Mesendoderm (in vitro differentiated cells): ENCODE measurements around the gene CRYGS.

ENCODE experiments used
- DNase-seq: peaks from one replicate; pipeline ENCODE4 v3.0.0; 2013
- H2AK5ac ChIP-seq: 2 replicates; pipeline ENCODE4 v1.6.1; 2013; ENCODE audit warnings: low read length, inconsistent platforms
- H2BK120ac ChIP-seq: 2 replicates; pipeline ENCODE4 v1.6.1; 2013; ENCODE audit warnings: low read depth, mild to moderate bottlenecking, low read length, moderate library complexity, mixed read lengths
- H2BK15ac ChIP-seq: replicated peaks from 2 replicates; pipeline ENCODE4 v1.6.1; 2013; ENCODE audit warnings: low read depth, mild to moderate bottlenecking, moderate library complexity
- H2BK5ac ChIP-seq: 2 replicates; pipeline ENCODE4 v1.6.1; 2013; ENCODE audit warnings: low read length, inconsistent platforms
- H3K18ac ChIP-seq: 2 replicates; pipeline ENCODE4 v1.6.1; 2013; ENCODE audit warnings: mild to moderate bottlenecking, low read length, mixed read lengths
- H3K23ac ChIP-seq: one replicate; pipeline ENCODE4 v1.6.1; 2013; ENCODE audit warnings: low read length
- H3K27ac ChIP-seq: 2 replicates; pipeline ENCODE4 v1.5.1; 2013; ENCODE audit warnings: low read depth, mild to moderate bottlenecking, inconsistent platforms, low read length, moderate library complexity
- H3K27me3 ChIP-seq: 2 replicates; pipeline ENCODE4 v1.6.1; 2013; ENCODE audit warnings: low read length, control low read depth, mild to moderate bottlenecking, inconsistent platforms; ENCODE audit not compliant: insufficient read depth, poor library complexity
- H3K36me3 ChIP-seq: 2 replicates; pipeline ENCODE4 v1.6.1; 2013; ENCODE audit warnings: low read length, inconsistent platforms; ENCODE audit not compliant: control insufficient read depth, insufficient read depth
- H3K4ac ChIP-seq: one replicate; pipeline ENCODE4 v1.6.1; 2013; ENCODE audit warnings: low read depth, mild to moderate bottlenecking, low read length, moderate library complexity
- H3K4me1 ChIP-seq: 2 replicates; pipeline ENCODE4 v1.6.1; 2013; ENCODE audit warnings: low read depth, low read length, inconsistent platforms; ENCODE audit not compliant: control insufficient read depth
- H3K4me2 ChIP-seq: 2 replicates; pipeline ENCODE4 v1.6.1; 2013; ENCODE audit warnings: low read length
- H3K4me3 ChIP-seq: 2 replicates; pipeline ENCODE4 v1.5.1; 2013; ENCODE audit warnings: mild to moderate bottlenecking, low read length
- H3K56ac ChIP-seq: one replicate; pipeline ENCODE4 v1.6.1; 2013; ENCODE audit warnings: low read length
- H3K79me1 ChIP-seq: 2 replicates; pipeline ENCODE4 v1.6.1; 2013; ENCODE audit warnings: low read length, inconsistent platforms
- H3K79me2 ChIP-seq: 2 replicates; pipeline ENCODE4 v1.6.1; 2013; ENCODE audit warnings: mild to moderate bottlenecking, low read length; ENCODE audit not compliant: control insufficient read depth, insufficient read depth
- H3K9ac ChIP-seq: 2 replicates; pipeline ENCODE4 v1.6.1; 2013; ENCODE audit warnings: low read length, inconsistent platforms
- H4K5ac ChIP-seq: one replicate; pipeline ENCODE4 v1.6.1; 2013; ENCODE audit warnings: low read length
- H4K8ac ChIP-seq: one replicate; pipeline ENCODE4 v1.6.1; 2013; ENCODE audit warnings: low read depth, mild to moderate bottlenecking, control low read depth, low read length, moderate library complexity
- WGBS: extraction: QIAGEN DNeasy Blood & Tissue Kit; methylation state at CpG from one replicate; pipeline ENCODE4 v1.1.7; 2013; ENCODE audit warnings: low lambda C conversion rate, missing lambda C conversion rate; ENCODE audit not compliant: insufficient coverage; ENCODE audit errors: extremely low coverage; 5-methylcytosine and 5-hydroxymethylcytosine counted together

CRYGS gene

DNA sequence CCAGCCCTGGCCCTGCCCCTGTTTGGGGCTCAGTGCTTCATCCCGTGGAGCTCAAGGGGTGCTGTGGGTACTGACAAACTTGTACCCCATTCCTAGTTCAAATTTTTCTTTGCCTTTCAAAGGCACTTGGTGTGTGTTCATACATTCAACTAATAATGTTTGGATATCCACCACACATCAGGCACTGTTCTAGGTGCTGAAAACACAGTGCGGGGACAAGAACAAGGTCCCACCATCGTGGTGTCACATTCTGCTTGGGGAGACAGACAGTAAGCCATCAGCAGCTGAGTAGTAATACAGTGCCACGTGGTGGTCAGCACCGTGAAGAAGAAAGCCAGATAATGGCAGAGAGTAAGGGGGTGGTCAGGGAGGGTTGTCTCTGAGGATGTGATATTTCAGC, 32.5 kb downstream of the CRYGS start:
- Histone ChIP-seq H3K4me1 (no peaks in the 10 kb centered on the region), H2AK5ac (no peak overlapping the region), H3K9ac (no peak overlapping the region), H3K4ac (no peak overlapping the region), H3K18ac (no peak overlapping the region), H3K4me3 (no peak overlapping the region), H2BK15ac (no peak overlapping the region), H3K27me3 (no peaks in the 10 kb centered on the region), H3K27ac (no peak overlapping the region), H3K36me3 (no peaks in the 10 kb centered on the region), H4K8ac (no peak overlapping the region), H3K79me2 (no peaks in the 10 kb centered on the region), H3K23ac (no peak overlapping the region), H2BK120ac (no peak overlapping the region), H3K56ac (no peak overlapping the region), H3K79me1 (no peaks in the 10 kb centered on the region), H4K5ac (no peak overlapping the region), H3K4me2 (no peak overlapping the region), H2BK5ac (no peak overlapping the region)
- no CpG with 5 or more reads among the region's 5 CpGs for WGBS
- no peak for DNase-seq

DNA sequence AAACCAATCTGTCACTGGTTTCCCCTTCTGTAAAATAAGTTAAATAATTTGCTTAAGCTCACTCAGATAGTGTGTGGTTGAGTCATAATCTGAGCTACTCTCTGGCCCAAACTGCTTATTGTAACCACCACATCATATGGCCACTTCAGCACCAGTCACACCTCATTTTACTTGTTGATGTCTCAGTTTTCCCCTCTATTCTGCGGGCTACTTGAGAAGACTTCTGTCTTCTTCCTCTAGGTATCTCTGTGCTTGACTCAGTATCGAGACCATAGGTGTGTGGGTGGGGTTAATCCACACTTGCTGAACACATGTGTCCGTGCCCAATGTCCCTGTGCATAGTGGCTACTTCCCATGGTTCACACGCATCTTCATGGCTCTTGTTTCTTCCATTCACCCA, 32.9 kb downstream of the CRYGS start:
- Histone ChIP-seq H3K18ac (no peak overlapping the region), H3K4me1 (no peaks in the 10 kb centered on the region), H2BK5ac (no peak overlapping the region), H2BK15ac (no peak overlapping the region), H3K4me3 (no peak overlapping the region), H3K79me1 (no peaks in the 10 kb centered on the region), H4K5ac (no peak overlapping the region), H3K23ac (no peak overlapping the region), H3K56ac (no peak overlapping the region), H3K4ac (no peak overlapping the region), H3K79me2 (no peaks in the 10 kb centered on the region), H3K9ac (no peak overlapping the region), H2BK120ac (no peak overlapping the region), H3K27ac (no peak overlapping the region), H4K8ac (no peak overlapping the region), H2AK5ac (no peak overlapping the region), H3K27me3 (no peaks in the 10 kb centered on the region), H3K36me3 (no peaks in the 10 kb centered on the region), H3K4me2 (no peak overlapping the region)
- DNase-seq, result no peak
- no CpG with 5 or more reads among the region's 4 CpGs for WGBS

DNA sequence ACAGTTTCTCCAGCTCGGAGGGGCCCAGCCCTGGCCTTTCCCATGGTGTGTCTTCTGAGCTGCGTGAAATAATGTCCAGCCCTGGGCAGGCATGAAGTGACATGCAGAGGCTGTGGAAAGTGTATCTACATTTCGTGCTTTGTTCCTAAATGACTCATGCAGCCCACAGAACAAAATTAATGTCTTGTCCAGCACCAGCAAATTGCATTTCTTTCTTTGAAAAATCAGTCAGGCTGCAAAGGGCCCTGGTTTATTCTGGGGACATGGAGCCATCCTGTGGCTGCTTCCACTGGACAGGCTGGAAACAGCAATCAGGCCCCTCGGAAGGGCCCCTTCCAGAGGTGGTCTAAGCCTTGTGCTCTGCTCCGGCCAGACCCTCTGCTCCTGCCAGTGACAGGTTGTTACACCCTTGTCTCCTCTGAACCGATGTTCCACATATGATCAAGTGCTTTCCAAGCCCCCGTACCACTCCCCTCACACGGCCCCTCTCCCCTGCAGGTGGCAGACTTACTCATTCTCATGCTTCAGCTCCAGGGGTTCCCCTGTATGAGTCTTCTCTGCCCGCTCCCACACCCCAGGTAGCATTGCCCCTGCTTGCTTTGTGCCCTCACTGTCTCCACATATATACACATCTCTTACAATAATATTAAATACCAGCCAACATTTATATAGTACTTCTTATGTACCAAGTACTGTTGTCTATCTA, 33.7 kb downstream of the CRYGS start:
- Histone ChIP-seq H3K23ac (no peak overlapping the region), H3K36me3 (no peaks in the 10 kb centered on the region), H4K8ac (no peak overlapping the region), H3K9ac (no peak overlapping the region), H2AK5ac (no peak overlapping the region), H3K79me2 (no peaks in the 10 kb centered on the region), H2BK5ac (no peak overlapping the region), H3K4ac (no peak overlapping the region), H2BK15ac (no peak overlapping the region), H3K27ac (no peak overlapping the region), H4K5ac (no peak overlapping the region), H3K4me2 (no peak overlapping the region), H3K56ac (no peak overlapping the region), H3K18ac (no peak overlapping the region), H3K4me1 (no peaks in the 10 kb centered on the region), H3K79me1 (no peaks in the 10 kb centered on the region), H3K4me3 (no peak overlapping the region), H2BK120ac (no peak overlapping the region), H3K27me3 (no peaks in the 10 kb centered on the region)
- DNase-seq, result no peak
- no CpG with 5 or more reads among the region's 9 CpGs for WGBS

DNA sequence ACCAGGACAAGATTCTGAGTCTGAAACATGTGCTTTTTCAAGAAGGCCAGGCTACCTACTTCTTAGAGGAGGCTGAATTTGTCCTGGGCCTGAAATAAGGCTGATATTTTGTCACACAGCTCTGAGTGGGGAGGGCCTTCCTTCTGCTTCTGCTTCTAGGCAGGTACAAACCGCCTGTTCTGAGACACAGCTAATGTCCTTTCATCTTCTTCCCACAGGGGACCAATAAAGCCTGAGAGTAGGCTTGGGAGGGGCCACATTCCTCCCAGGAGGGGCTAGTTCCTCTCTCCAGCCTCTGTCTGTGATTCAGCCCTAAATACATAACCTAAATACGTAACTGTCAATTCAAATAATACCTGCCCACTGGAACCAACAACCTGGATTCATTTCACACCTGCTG, 34.8 kb downstream of the CRYGS start:
- no peak overlapping the region for H3K4me3 ChIP-seq
- no peak overlapping the region for H2AK5ac ChIP-seq
- H4K8ac ChIP-seq, result no peak overlapping the region
- H3K79me2 ChIP-seq, result no peaks in the 10 kb centered on the region
- no peak overlapping the region for H3K9ac ChIP-seq
- no peak overlapping the region for H3K23ac ChIP-seq
- no peak overlapping the region for H3K18ac ChIP-seq
- H3K4me2 ChIP-seq, result no peak overlapping the region
- no peaks in the 10 kb centered on the region for H3K4me1 ChIP-seq
- H2BK120ac ChIP-seq, result no peak overlapping the region
- no peaks in the 10 kb centered on the region for H3K36me3 ChIP-seq
- no peak overlapping the region for H2BK15ac ChIP-seq
- no peak overlapping the region for H4K5ac ChIP-seq
- no peaks in the 10 kb centered on the region for H3K79me1 ChIP-seq
- no peak overlapping the region for H3K4ac ChIP-seq
- no peak for DNase-seq
- WGBS, result no CpG with 5 or more reads among the region's 2 CpGs
- no peak overlapping the region for H3K27ac ChIP-seq
- H3K27me3 ChIP-seq, result no peaks in the 10 kb centered on the region
- H3K56ac ChIP-seq, result no peak overlapping the region
- no peak overlapping the region for H2BK5ac ChIP-seq

DNA sequence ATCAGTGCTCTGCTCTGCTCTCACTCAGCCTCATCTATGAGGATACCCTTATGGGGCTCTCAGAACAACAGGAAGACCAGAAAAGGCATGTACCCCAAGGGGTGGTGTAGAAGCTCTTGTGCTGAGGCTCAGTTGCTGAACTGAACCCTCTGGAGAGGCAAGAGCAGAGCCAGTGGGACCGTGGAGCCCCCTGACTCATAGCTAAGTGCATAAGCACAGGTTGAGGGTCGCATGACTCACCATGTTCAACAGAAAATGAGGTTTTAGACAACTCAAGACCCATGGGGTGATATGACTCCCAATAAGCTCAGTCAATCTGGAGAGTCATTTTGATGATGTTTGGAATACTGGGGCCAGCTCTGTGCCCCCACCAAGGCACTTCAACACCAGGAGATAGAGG, 37.3 kb downstream of the CRYGS start:
- H3K4me1 ChIP-seq, result peaks cover 3% of the 10 kb centered on the region
- H3K4ac ChIP-seq, result no peak overlapping the region
- no peak overlapping the region for H4K5ac ChIP-seq
- no peaks in the 10 kb centered on the region for H3K79me2 ChIP-seq
- H3K4me2 ChIP-seq, result no peak overlapping the region
- H3K27me3 ChIP-seq, result no peaks in the 10 kb centered on the region
- H2BK120ac ChIP-seq, result no peak overlapping the region
- H3K27ac ChIP-seq, result no peak overlapping the region
- DNase-seq, result no peak
- H3K56ac ChIP-seq, result no peak overlapping the region
- no peak overlapping the region for H4K8ac ChIP-seq
- H3K36me3 ChIP-seq, result no peaks in the 10 kb centered on the region
- H3K79me1 ChIP-seq, result no peaks in the 10 kb centered on the region
- no peak overlapping the region for H3K4me3 ChIP-seq
- H2AK5ac ChIP-seq, result no peak overlapping the region
- H3K18ac ChIP-seq, result no peak overlapping the region
- no peak overlapping the region for H3K9ac ChIP-seq
- H2BK15ac ChIP-seq, result no peak overlapping the region
- no peak overlapping the region for H3K23ac ChIP-seq
- no peak overlapping the region for H2BK5ac ChIP-seq
- no CpG with 5 or more reads among the region's 2 CpGs for WGBS

DNA sequence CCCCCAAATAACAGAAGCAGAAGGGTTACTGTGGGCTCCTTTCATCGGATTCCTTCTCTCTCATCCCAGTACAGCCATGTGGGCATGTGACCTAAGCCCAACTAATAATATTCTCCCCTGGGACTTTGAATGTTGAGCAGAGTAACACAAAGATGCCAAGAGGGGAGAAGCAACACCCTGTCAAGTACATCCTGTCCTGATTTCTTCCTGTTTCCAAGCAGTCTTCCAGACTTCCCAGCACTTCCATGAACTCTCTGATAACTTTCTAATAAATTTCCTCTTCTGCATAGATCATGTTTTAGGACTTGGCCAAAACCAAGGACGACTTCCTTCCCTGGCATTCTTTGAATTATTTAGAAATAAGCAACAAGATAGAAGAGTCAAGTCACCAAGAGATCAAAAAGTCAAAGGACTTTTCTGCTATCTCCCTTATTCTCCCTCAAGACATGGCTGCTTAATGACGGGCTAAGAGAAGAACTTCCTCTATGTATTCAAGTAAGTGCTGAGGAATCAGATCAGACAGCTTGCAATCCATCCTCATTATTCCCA, 37.9 kb downstream of the CRYGS start:
- Histone ChIP-seq H3K79me1 (no peaks in the 10 kb centered on the region), H3K4me3 (no peak overlapping the region), H3K79me2 (no peaks in the 10 kb centered on the region), H4K5ac (no peak overlapping the region), H4K8ac (no peak overlapping the region), H3K18ac (no peak overlapping the region), H3K27ac (no peak overlapping the region), H2BK15ac (no peak overlapping the region), H3K56ac (no peak overlapping the region), H3K9ac (no peak overlapping the region), H2BK5ac (no peak overlapping the region), H3K27me3 (no peaks in the 10 kb centered on the region), H3K4me1 (peaks cover 3% of the 10 kb centered on the region), H2AK5ac (no peak overlapping the region), H3K23ac (no peak overlapping the region), H3K4ac (no peak overlapping the region), H3K4me2 (no peak overlapping the region), H2BK120ac (no peak overlapping the region), H3K36me3 (no peaks in the 10 kb centered on the region)
- no peak for DNase-seq
- WGBS, result no CpG with 5 or more reads among the region's 3 CpGs
